Mesendoderm (in vitro differentiated cells): ENCODE measurements around the gene ZNF318.
"Not testable (repeated sequence)": the region's sequence is repeated elsewhere in the genome, so short reads cannot be mapped to it uniquely, and the experiment has no call there.

Source experiments
- DNase-seq: peaks from one replicate; pipeline ENCODE4 v3.0.0; 2013
- H2AK5ac ChIP-seq: 2 replicates; pipeline ENCODE4 v1.6.1; 2013; ENCODE audit warnings: low read length, inconsistent platforms
- H2BK120ac ChIP-seq: 2 replicates; pipeline ENCODE4 v1.6.1; 2013; ENCODE audit warnings: low read depth, mild to moderate bottlenecking, low read length, moderate library complexity, mixed read lengths
- H2BK15ac ChIP-seq: replicated peaks from 2 replicates; pipeline ENCODE4 v1.6.1; 2013; ENCODE audit warnings: low read depth, mild to moderate bottlenecking, moderate library complexity
- H2BK5ac ChIP-seq: 2 replicates; pipeline ENCODE4 v1.6.1; 2013; ENCODE audit warnings: low read length, inconsistent platforms
- H3K18ac ChIP-seq: 2 replicates; pipeline ENCODE4 v1.6.1; 2013; ENCODE audit warnings: mild to moderate bottlenecking, low read length, mixed read lengths
- H3K23ac ChIP-seq: one replicate; pipeline ENCODE4 v1.6.1; 2013; ENCODE audit warnings: low read length
- H3K27ac ChIP-seq: 2 replicates; pipeline ENCODE4 v1.5.1; 2013; ENCODE audit warnings: low read depth, mild to moderate bottlenecking, inconsistent platforms, low read length, moderate library complexity
- H3K27me3 ChIP-seq: 2 replicates; pipeline ENCODE4 v1.6.1; 2013; ENCODE audit warnings: low read length, control low read depth, mild to moderate bottlenecking, inconsistent platforms; ENCODE audit not compliant: insufficient read depth, poor library complexity
- H3K36me3 ChIP-seq: 2 replicates; pipeline ENCODE4 v1.6.1; 2013; ENCODE audit warnings: low read length, inconsistent platforms; ENCODE audit not compliant: control insufficient read depth, insufficient read depth
- H3K4ac ChIP-seq: one replicate; pipeline ENCODE4 v1.6.1; 2013; ENCODE audit warnings: low read depth, mild to moderate bottlenecking, low read length, moderate library complexity
- H3K4me1 ChIP-seq: 2 replicates; pipeline ENCODE4 v1.6.1; 2013; ENCODE audit warnings: low read depth, low read length, inconsistent platforms; ENCODE audit not compliant: control insufficient read depth
- H3K4me2 ChIP-seq: 2 replicates; pipeline ENCODE4 v1.6.1; 2013; ENCODE audit warnings: low read length
- H3K4me3 ChIP-seq: 2 replicates; pipeline ENCODE4 v1.5.1; 2013; ENCODE audit warnings: mild to moderate bottlenecking, low read length
- H3K56ac ChIP-seq: one replicate; pipeline ENCODE4 v1.6.1; 2013; ENCODE audit warnings: low read length
- H3K79me1 ChIP-seq: 2 replicates; pipeline ENCODE4 v1.6.1; 2013; ENCODE audit warnings: low read length, inconsistent platforms
- H3K79me2 ChIP-seq: 2 replicates; pipeline ENCODE4 v1.6.1; 2013; ENCODE audit warnings: mild to moderate bottlenecking, low read length; ENCODE audit not compliant: control insufficient read depth, insufficient read depth
- H3K9ac ChIP-seq: 2 replicates; pipeline ENCODE4 v1.6.1; 2013; ENCODE audit warnings: low read length, inconsistent platforms
- H4K5ac ChIP-seq: one replicate; pipeline ENCODE4 v1.6.1; 2013; ENCODE audit warnings: low read length
- H4K8ac ChIP-seq: one replicate; pipeline ENCODE4 v1.6.1; 2013; ENCODE audit warnings: low read depth, mild to moderate bottlenecking, control low read depth, low read length, moderate library complexity
- WGBS: extraction: QIAGEN DNeasy Blood & Tissue Kit; methylation state at CpG from one replicate; pipeline ENCODE4 v1.1.7; 2013; ENCODE audit warnings: low lambda C conversion rate, missing lambda C conversion rate; ENCODE audit not compliant: insufficient coverage; ENCODE audit errors: extremely low coverage; 5-methylcytosine and 5-hydroxymethylcytosine counted together

The ZNF318 gene

GRCh38 chr6:43410776-43411175 lies 41.3 kb upstream of the ZNF318 start:
- not testable (repeated sequence) for H3K79me1 ChIP-seq, H2BK120ac ChIP-seq, H2BK15ac ChIP-seq, H4K5ac ChIP-seq, H3K4ac ChIP-seq, H3K18ac ChIP-seq, H3K4me3 ChIP-seq, H3K36me3 ChIP-seq, DNase-seq, H3K56ac ChIP-seq, H3K27me3 ChIP-seq, H3K9ac ChIP-seq, H3K4me2 ChIP-seq, H3K23ac ChIP-seq, H2AK5ac ChIP-seq, H2BK5ac ChIP-seq, H3K4me1 ChIP-seq, H3K79me2 ChIP-seq, H4K8ac ChIP-seq, H3K27ac ChIP-seq
- WGBS, result no CpG with 5 or more reads among the region's 1 CpG

DNA sequence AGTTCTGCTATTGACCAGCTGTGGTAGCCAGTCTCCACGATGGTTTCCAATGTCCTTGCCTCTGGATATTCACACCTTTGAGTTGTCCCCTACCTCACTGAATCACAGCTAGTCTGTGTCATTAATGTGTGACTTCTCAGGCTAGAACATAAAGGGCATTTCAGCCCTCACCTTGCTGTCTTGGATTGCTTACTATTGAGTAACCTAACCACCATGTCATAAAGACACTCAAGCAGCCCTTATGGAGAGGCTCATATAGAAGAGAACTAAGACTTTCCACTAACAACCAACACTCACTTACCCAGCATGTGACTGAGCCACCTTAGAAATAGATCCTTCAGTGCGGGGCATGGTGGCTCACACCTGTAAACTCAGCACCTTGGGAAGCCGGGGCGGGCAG lies 38.8 kb upstream of the ZNF318 start:
- Histone ChIP-seq H3K4me1 (no peaks in the 10 kb centered on the region), H3K23ac (no peak overlapping the region), H3K36me3 (no peaks in the 10 kb centered on the region), H2BK5ac (no peak overlapping the region), H3K27ac (no peak overlapping the region), H3K4me3 (no peak overlapping the region), H2BK15ac (no peak overlapping the region), H4K5ac (no peak overlapping the region), H2BK120ac (no peak overlapping the region), H3K79me2 (no peaks in the 10 kb centered on the region), H3K4me2 (no peak overlapping the region), H3K27me3 (no peaks in the 10 kb centered on the region), H3K4ac (no peak overlapping the region), H3K79me1 (no peaks in the 10 kb centered on the region), H4K8ac (no peak overlapping the region), H3K9ac (no peak overlapping the region), H3K18ac (no peak overlapping the region), H2AK5ac (no peak overlapping the region), H3K56ac (no peak overlapping the region)
- DNase-seq, result no peak
- WGBS, result no CpG with 5 or more reads among the region's 4 CpGs

GRCh38 chr6:43407296-43407695 lies 37.8 kb upstream of the ZNF318 start:
- no peaks in the 10 kb centered on the region for H3K36me3 ChIP-seq
- H2BK120ac ChIP-seq, result no peak overlapping the region

GRCh38 chr6:43405354-43405753 lies 35.9 kb upstream of the ZNF318 start:
- WGBS, result no CpG with 5 or more reads among the region's 3 CpGs
- Histone ChIP-seq H3K4me2 (no peak overlapping the region), H3K79me2 (no peaks in the 10 kb centered on the region), H3K56ac (no peak overlapping the region), H3K9ac (no peak overlapping the region), H2AK5ac (no peak overlapping the region), H3K27ac (no peak overlapping the region), H3K4me3 (no peak overlapping the region), H4K8ac (no peak overlapping the region), H3K27me3 (no peaks in the 10 kb centered on the region), H2BK5ac (no peak overlapping the region), H3K23ac (no peak overlapping the region), H3K79me1 (no peaks in the 10 kb centered on the region), H3K4ac (no peak overlapping the region), H3K18ac (no peak overlapping the region), H2BK120ac (no peak overlapping the region), H3K36me3 (no peaks in the 10 kb centered on the region), H2BK15ac (no peak overlapping the region), H4K5ac (no peak overlapping the region), H3K4me1 (no peaks in the 10 kb centered on the region)
- DNase-seq, result no peak

More at GRCh38 chr6:43407296-43407695, 37.8 kb upstream of the ZNF318 start:
- Histone ChIP-seq H3K79me2 (no peaks in the 10 kb centered on the region), H3K4ac (no peak overlapping the region), H3K4me2 (no peak overlapping the region), H2AK5ac (no peak overlapping the region), H3K56ac (no peak overlapping the region), H3K27ac (no peak overlapping the region), H3K27me3 (no peaks in the 10 kb centered on the region), H3K79me1 (no peaks in the 10 kb centered on the region), H4K5ac (no peak overlapping the region), H2BK5ac (no peak overlapping the region), H3K23ac (no peak overlapping the region), H3K9ac (no peak overlapping the region), H4K8ac (no peak overlapping the region), H3K4me1 (no peaks in the 10 kb centered on the region), H2BK15ac (no peak overlapping the region), H3K4me3 (no peak overlapping the region), H3K18ac (no peak overlapping the region)
- DNase-seq, result no peak
- no CpG with 5 or more reads among the region's 1 CpG for WGBS

- H2AK5ac ChIP-seq, result no peak overlapping the region
- H2BK15ac ChIP-seq, result no peak overlapping the region
- no peak overlapping the region for H3K4me3 ChIP-seq
- no peaks in the 10 kb centered on the region for H3K27me3 ChIP-seq
- H3K36me3 ChIP-seq, result no peaks in the 10 kb centered on the region
- no peak overlapping the region for H4K8ac ChIP-seq
- H2BK5ac ChIP-seq, result no peak overlapping the region
- no peaks in the 10 kb centered on the region for H3K4me1 ChIP-seq
- no peak overlapping the region for H3K9ac ChIP-seq
- H4K5ac ChIP-seq, result no peak overlapping the region
- no peaks in the 10 kb centered on the region for H3K79me1 ChIP-seq
- H3K79me2 ChIP-seq, result no peaks in the 10 kb centered on the region
- H3K18ac ChIP-seq, result no peak overlapping the region
- H2BK120ac ChIP-seq, result no peak overlapping the region
- peak; percentile 32 for DNase-seq
- no peak overlapping the region for H3K23ac ChIP-seq
- no peak overlapping the region for H3K4me2 ChIP-seq
- WGBS, result no CpG with 5 or more reads among the region's 1 CpG
- H3K27ac ChIP-seq, result no peak overlapping the region
- H3K56ac ChIP-seq, result no peak overlapping the region
- no peak overlapping the region for H3K4ac ChIP-seq
Observed at GRCh38 chr6:43402820-43403219, 33.4 kb upstream of the ZNF318 start.

GRCh38 chr6:43401730-43402129 lies 32.3 kb upstream of the ZNF318 start:
- Histone ChIP-seq H3K27me3 (no peaks in the 10 kb centered on the region), H3K56ac (no peak overlapping the region), H4K5ac (no peak overlapping the region), H4K8ac (no peak overlapping the region), H3K23ac (no peak overlapping the region), H2BK15ac (no peak overlapping the region), H2BK5ac (no peak overlapping the region), H3K36me3 (no peaks in the 10 kb centered on the region), H3K79me1 (no peaks in the 10 kb centered on the region), H3K4me3 (no peak overlapping the region), H3K4me1 (no peaks in the 10 kb centered on the region), H2BK120ac (no peak overlapping the region), H3K18ac (no peak overlapping the region), H3K27ac (no peak overlapping the region), H3K4ac (no peak overlapping the region), H2AK5ac (no peak overlapping the region), H3K9ac (no peak overlapping the region), H3K4me2 (no peak overlapping the region), H3K79me2 (no peaks in the 10 kb centered on the region)
- WGBS, result no CpG with 5 or more reads among the region's 3 CpGs
- no peak for DNase-seq
